Lower leg skin (tissue), 4 donors: ENCODE data around the gene GUCY1B1. TPM values are rescaled to one million over a fixed set of nuclear protein-coding genes. Genes with fewer than 3 reads are reported as not detected.

Source experiments
- DNase-seq, 2 donors: peaks; one replicate each; pipeline ENCODE4 v3.0.0-alpha.2; 2019; ENCODE audit warnings: low spot score in 2 of 2
- H3K4me3 ChIP-seq: fragments of 200-600 bp; sonication (generic); 2 replicates; pipeline ENCODE4 v1.5.1; 2017; ENCODE audit warnings: mild to moderate bottlenecking, low read depth; ENCODE audit not compliant: poor library complexity, severe bottlenecking
- POLR2A ChIP-seq, 2 donors: fragments of 450-650 bp; IDR thresholded peaks; one replicate each; pipeline ENCODE4 v1.6.1; 2016 to 2017; ENCODE audit warnings: antibody characterized with exemption in 2 of 2, mild to moderate bottlenecking in 1 of 2, moderate library complexity in 1 of 2
- WGBS, 2 donors: methylation state at CpG; one replicate each; pipeline ENCODE4 v1.1.5; 2018; 5-methylcytosine and 5-hydroxymethylcytosine counted together
- intact Hi-C: fragments of 100-400 bp; cut with DNase I; formaldehyde crosslinking; loops from one replicate; pipeline ENCODE4 v1.15.0; 2023; ENCODE audit warnings: low total_unique reads
- total RNA-seq, 4 donors: library from RNA; depleted of rRNA; stranded (reverse); fragments of >200 nt; gene quantifications; one replicate each; pipeline ENCODE4 v1.1.0, GENCODE V29; 2016
- TF ChIP-seq, protein P1 (sequence below), 3 donors: fragments of 450-650 bp; IDR thresholded peaks; one replicate each; pipeline ENCODE4 v1.5.1; 2016; ENCODE audit warnings: antibody characterized with exemption in 3 of 3, mild to moderate bottlenecking in 3 of 3, moderate library complexity in 2 of 3

GUCY1B1 gene
- total RNA-seq, 4 donors from 2014 or later: 1.1 to 6.1 (median 4.9) TPM

DNA sequence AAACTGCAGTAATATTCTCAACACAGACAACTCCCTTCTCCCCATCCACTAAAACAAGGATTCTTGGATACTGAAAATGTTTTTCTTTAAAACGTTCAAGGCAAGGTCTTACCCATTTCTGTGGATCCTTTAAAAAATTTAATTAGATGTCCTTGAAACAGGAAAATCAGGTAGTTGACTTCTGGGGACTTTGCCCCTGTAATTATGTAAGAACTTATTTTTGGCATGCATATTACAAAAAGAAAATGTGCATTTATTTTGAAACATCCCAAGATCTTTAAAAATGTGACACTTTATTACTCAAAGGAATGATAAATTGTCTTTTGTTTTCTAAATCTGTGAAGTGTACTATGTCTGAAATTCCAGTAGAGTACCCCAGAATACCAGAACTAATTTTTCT lies 25.8 kb downstream of the GUCY1B1 start:
- intact Hi-C loops: loop anchor here (5.0 kb wide), 1 partner anchor 347 kb away; no protein-coding TSS in a partner anchor
- DNase-seq: no peak
- 33 to 48% methylated on average over 1 of the region's 1 CpG for WGBS, 2 donors
- no peak for TF ChIP-seq POLR2A (IDR thresholded peaks at IDR 0.05)
- TF ChIP-seq, protein P1, sequence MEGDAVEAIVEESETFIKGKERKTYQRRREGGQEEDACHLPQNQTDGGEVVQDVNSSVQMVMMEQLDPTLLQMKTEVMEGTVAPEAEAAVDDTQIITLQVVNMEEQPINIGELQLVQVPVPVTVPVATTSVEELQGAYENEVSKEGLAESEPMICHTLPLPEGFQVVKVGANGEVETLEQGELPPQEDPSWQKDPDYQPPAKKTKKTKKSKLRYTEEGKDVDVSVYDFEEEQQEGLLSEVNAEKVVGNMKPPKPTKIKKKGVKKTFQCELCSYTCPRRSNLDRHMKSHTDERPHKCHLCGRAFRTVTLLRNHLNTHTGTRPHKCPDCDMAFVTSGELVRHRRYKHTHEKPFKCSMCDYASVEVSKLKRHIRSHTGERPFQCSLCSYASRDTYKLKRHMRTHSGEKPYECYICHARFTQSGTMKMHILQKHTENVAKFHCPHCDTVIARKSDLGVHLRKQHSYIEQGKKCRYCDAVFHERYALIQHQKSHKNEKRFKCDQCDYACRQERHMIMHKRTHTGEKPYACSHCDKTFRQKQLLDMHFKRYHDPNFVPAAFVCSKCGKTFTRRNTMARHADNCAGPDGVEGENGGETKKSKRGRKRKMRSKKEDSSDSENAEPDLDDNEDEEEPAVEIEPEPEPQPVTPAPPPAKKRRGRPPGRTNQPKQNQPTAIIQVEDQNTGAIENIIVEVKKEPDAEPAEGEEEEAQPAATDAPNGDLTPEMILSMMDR (IDR thresholded peaks at IDR 0.05): no peak
- no peak overlapping the region for H3K4me3 ChIP-seq

DNA sequence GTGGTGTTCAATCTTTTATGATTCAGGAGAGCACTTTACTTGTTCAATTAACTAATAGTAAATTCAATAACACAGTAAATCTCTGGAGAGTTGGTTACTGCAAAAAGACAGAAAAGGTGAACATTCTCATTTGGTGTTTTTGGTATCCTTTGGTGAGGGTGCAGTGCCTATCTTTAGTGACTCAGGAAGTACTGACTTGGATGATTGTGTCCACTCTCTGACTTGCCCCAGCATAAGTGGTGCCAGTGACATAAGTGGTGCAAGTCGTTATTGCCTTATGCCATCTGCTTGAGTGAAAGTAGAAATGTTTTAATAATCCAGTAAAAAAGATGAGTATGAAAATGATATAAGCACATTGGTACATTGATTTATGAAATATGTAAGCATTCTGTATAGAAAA lies 27.0 kb downstream of the GUCY1B1 start:
- intact Hi-C loops: loop anchor here (5.0 kb wide), 1 partner anchor 349 kb away; no protein-coding TSS in a partner anchor
- 66 to 84% methylated on average over 1 of the region's 1 CpG for WGBS, 2 donors
- DNase-seq: no peak
- H3K4me3 ChIP-seq: no peak overlapping the region
- TF ChIP-seq POLR2A (IDR thresholded peaks at IDR 0.05): no peak
- TF ChIP-seq, protein P1 (IDR thresholded peaks at IDR 0.05): no peak

DNA sequence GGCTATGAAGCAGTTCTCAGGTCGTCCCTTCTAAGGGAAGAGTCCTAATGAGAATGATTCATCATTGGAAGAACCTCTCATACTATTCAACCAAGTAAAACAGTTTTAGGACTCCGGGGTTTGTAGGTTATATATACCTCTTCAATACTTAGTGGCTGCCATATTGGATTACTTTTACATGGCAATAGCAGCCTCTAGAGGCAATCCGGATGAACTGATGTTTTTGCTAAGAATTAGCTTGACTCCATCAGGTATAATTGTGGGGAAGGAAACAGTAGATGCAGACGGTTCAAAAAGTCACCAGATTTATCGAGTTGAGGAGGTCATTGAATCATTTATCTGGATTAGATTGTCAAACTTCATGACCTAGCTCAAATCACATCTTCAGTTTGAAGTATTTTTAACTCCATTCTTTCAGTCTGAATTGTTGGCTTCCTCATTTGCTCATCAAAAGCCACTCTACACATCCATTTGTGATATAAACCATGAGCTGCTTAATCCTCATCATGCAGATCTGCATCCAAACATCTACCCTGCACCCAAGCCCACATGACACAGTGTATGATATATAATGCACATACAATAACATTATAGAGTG lies 28.4 kb downstream of the GUCY1B1 start:
- WGBS, 2 donors: 19 to 20% methylated on average over 5 of the region's 5 CpGs
- H3K4me3 ChIP-seq: no peak overlapping the region
- intact Hi-C loops: loop anchor here (5.0 kb wide), 1 partner anchor 350 kb away; no protein-coding TSS in a partner anchor
- no peak for DNase-seq
- TF ChIP-seq, protein P1 (IDR thresholded peaks at IDR 0.05): peak in 1 of 3 donors; percentile 60
- TF ChIP-seq POLR2A (IDR thresholded peaks at IDR 0.05): no peak

DNA sequence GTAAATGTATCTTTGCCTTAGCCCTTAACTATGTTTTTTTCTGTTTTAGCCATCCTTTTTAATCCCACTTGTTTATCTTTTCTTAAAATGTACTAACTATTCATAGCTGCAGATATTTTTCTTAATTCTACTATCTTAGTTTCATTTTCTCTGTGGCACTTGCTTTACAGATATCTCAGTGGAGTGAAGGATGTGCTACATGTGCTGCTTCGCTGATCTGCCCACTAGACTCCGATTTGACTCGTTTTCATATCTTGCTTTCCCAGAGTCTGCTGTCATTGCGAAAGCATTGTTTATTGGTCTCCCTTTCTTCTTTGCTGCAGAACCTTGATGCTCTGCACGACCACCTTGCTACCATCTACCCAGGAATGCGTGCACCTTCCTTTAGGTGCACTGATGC lies 30.6 kb downstream of the GUCY1B1 start:
- 74 to 75% methylated on average over 6 of the region's 6 CpGs for WGBS, 2 donors
- no peak for DNase-seq
- intact Hi-C loops: loop anchor here (5.0 kb wide), 1 partner anchor 352 kb away; no protein-coding TSS in a partner anchor
- TF ChIP-seq POLR2A (IDR thresholded peaks at IDR 0.05): no peak
- TF ChIP-seq, protein P1 (IDR thresholded peaks at IDR 0.05): no peak
- H3K4me3 ChIP-seq: no peak overlapping the region

DNA sequence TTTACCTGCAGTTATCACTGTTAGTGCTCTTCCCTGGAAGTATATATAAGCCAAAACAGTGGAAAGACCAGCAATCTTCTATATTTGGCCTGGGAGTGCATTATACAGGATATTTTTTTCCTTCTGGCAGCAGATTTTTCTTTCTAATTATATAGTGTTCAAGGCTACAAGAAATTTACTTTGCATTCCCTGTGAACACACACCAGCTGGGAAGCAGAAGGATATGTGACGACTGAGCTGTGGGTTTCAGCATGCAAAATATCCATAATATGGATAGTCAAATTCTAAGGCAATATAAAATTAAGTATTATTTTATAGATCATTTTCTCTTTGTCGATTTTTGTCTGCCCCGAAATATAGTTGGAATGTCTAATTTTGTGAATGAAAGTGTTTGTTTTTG lies 31.2 kb downstream of the GUCY1B1 start:
- no peak for TF ChIP-seq POLR2A (IDR thresholded peaks at IDR 0.05)
- TF ChIP-seq, protein P1 (IDR thresholded peaks at IDR 0.05): no peak
- no peak overlapping the region for H3K4me3 ChIP-seq
- no peak for DNase-seq
- intact Hi-C loops: loop anchor here (5.0 kb wide), 1 partner anchor 353 kb away; no protein-coding TSS in a partner anchor
- 90 to 92% methylated on average over 3 of the region's 3 CpGs for WGBS, 2 donors
